GM18909 (cell line): ENCODE results near the gene SMYD3.
"Not testable (repeated sequence)": the region's sequence is repeated elsewhere in the genome, so short reads cannot be mapped to it uniquely, and the experiment has no call there.

Experiments
- ATAC-seq: cut with Tn5 transposase; IDR thresholded peaks from one replicate; pipeline ENCODE4 v1.9.1; 2021; ENCODE audit warnings: mild to moderate bottlenecking; ENCODE audit not compliant: unreplicated experiment, poor library complexity

The SMYD3 gene

GRCh38 chr1:246065592-246065991 lies 441.5 kb downstream of the SMYD3 start:
- ATAC-seq, result no peak

- ATAC-seq, result no peak
Measured at GRCh38 chr1:246064891-246065290, 442.2 kb downstream of the SMYD3 start.

- ATAC-seq, result no peak
Measured at GRCh38 chr1:246063013-246063616, 444.0 kb downstream of the SMYD3 start.

- no peak for ATAC-seq
Measured at GRCh38 chr1:246058466-246058865, 448.6 kb downstream of the SMYD3 start.

GRCh38 chr1:246052603-246053002 lies 454.5 kb downstream of the SMYD3 start:
- no peak for ATAC-seq

- ATAC-seq, result no peak
Measured at GRCh38 chr1:246051909-246052518, 455.1 kb downstream of the SMYD3 start.

- ATAC-seq, result no peak
Measured at GRCh38 chr1:246048693-246049092, 458.4 kb downstream of the SMYD3 start.

GRCh38 chr1:246043556-246043955 lies 463.5 kb downstream of the SMYD3 start:
- ATAC-seq, result no peak

GRCh38 chr1:246041360-246041759 lies 465.7 kb downstream of the SMYD3 start:
- no peak for ATAC-seq

- ATAC-seq, result no peak
Measured at GRCh38 chr1:246040200-246040890, 466.7 kb downstream of the SMYD3 start.

GRCh38 chr1:246039584-246039983 lies 467.5 kb downstream of the SMYD3 start:
- ATAC-seq, result no peak

- ATAC-seq, result no peak
Measured at GRCh38 chr1:246037832-246038231, 469.2 kb downstream of the SMYD3 start.

GRCh38 chr1:246036175-246036574 lies 470.9 kb downstream of the SMYD3 start:
- ATAC-seq, result no peak

- ATAC-seq, result no peak
Measured at GRCh38 chr1:246035060-246035541, 472.0 kb downstream of the SMYD3 start.

- ATAC-seq, result no peak
Measured at GRCh38 chr1:246034630-246035029, 472.4 kb downstream of the SMYD3 start.

GRCh38 chr1:246032984-246033383 lies 474.1 kb downstream of the SMYD3 start:
- ATAC-seq, result no peak

- no peak for ATAC-seq
Measured at GRCh38 chr1:246032031-246032551, 475.0 kb downstream of the SMYD3 start.

GRCh38 chr1:246029616-246030015 lies 477.5 kb downstream of the SMYD3 start:
- no peak for ATAC-seq

- ATAC-seq, result not testable (repeated sequence)
Measured at GRCh38 chr1:246024118-246024517, 483.0 kb downstream of the SMYD3 start.

- ATAC-seq, result no peak
Measured at GRCh38 chr1:246020211-246020954, 486.7 kb downstream of the SMYD3 start.

- no peak for ATAC-seq
Measured at GRCh38 chr1:246018146-246018545, 488.9 kb downstream of the SMYD3 start.
